HEK293T (cell line): ENCODE measurements around the gene PDZD2.

Experiments used
- BHLHE40 ChIP-seq: fragments of 450-650 bp; IDR thresholded peaks from 2 replicates; pipeline ENCODE4 v1.6.1; 2016; ENCODE audit warnings: mild to moderate bottlenecking, moderate library complexity, borderline replicate concordance
- ELF4 ChIP-seq: fragments of 450-650 bp; IDR thresholded peaks from 2 replicates; pipeline ENCODE4 v1.6.1; 2017; ENCODE audit warnings: antibody characterized with exemption
- HDGF ChIP-seq: fragments of 450-650 bp; IDR thresholded peaks from 2 replicates; pipeline ENCODE4 v1.6.1; 2017; ENCODE audit warnings: antibody characterized with exemption, borderline replicate concordance
- L3MBTL2 ChIP-seq: fragments of 450-650 bp; conservative IDR thresholded peaks from 2 replicates; pipeline ENCODE4 v1.6.1; 2016; ENCODE audit warnings: mild to moderate bottlenecking
- LEF1 ChIP-seq: fragments of 450-650 bp; IDR thresholded peaks from 2 replicates; pipeline ENCODE4 v1.6.1; 2017; ENCODE audit warnings: mild to moderate bottlenecking, borderline replicate concordance
- SP1 ChIP-seq: fragments of 450-650 bp; IDR thresholded peaks from 2 replicates; pipeline ENCODE4 v1.6.1; 2017
- TARDBP ChIP-seq: fragments of 450-650 bp; IDR thresholded peaks from 2 replicates; pipeline ENCODE4 v1.6.1; 2016

DNA sequence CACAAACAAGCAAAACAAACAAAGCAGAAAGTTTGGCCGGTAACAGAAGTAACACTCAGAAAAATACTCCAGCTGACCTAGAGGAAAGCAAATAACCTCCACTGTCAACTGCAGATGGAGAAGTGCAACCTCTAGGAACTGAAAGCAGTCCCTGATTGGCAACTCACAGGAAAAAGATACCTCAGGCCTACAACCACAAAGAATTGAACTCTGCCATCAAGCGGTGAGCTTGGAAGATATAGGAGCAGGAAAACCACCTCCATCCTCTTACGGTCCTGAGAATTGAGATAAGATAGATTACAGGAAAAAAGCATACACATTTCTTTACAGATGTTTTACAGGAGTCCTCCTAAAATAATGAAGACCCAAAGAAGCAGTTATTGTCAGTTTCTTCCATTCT, 184.5 kb downstream of the PDZD2 start:
- TF ChIP-seq ELF4 (no peak), L3MBTL2 (no peak), SP1 (no peak), BHLHE40 (no peak), HDGF (no peak), LEF1 (no peak), TARDBP (no peak)
